Dedifferentiated amniotic fluid mesenchymal stem cell (primary cell): ENCODE results near the gene SFMBT2.

Experiments used
- DNase-seq: peaks from one replicate; pipeline ENCODE4 v3.0.0-alpha.2; 2016; ENCODE audit errors: extremely low spot score

The SFMBT2 gene

DNA sequence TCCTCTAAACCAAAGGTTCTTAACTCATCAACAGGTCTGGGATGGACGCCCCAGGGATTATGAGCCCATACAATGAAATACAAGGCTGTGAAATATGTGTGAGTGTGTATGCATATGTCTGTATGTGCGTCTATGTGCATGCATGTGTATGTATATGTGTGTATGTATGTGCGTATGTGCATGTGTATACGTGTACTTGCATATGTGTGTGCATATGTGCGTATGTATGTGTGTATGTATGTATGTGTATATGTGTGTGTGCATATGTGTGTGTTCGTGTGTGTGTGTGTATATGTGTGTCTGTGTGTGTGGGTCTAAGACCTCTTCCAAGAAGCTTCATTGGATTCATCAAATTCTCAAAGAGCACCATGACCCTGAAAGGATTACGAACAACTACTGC is 112.3 kb downstream of the SFMBT2 start:
- no peak for DNase-seq

DNA sequence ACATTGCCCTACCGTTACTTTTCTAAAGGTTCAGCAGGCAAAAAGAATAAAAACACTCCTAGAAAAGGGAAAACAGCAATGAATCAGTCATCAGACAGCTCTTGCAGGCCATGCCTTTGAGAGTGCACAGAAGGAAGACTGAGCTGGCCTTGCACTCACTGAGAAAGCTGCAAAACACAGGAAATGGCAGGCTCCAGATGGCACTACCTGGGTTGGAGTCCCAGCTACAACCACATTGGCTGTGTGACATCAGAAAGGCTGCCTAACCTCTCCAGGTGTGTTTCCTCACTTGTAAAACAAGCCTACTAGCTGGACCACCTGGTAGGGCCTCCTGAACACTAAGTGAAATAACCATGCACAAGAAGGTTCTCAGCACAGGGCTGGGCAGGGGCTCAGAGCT is 113.7 kb downstream of the SFMBT2 start:
- DNase-seq: no peak

- DNase-seq: no peak
Observed at GRCh38 chr10:7296648-7297047, 114.2 kb downstream of the SFMBT2 start.

GRCh38 chr10:7296076-7296475 is 114.8 kb downstream of the SFMBT2 start:
- no peak for DNase-seq

DNA sequence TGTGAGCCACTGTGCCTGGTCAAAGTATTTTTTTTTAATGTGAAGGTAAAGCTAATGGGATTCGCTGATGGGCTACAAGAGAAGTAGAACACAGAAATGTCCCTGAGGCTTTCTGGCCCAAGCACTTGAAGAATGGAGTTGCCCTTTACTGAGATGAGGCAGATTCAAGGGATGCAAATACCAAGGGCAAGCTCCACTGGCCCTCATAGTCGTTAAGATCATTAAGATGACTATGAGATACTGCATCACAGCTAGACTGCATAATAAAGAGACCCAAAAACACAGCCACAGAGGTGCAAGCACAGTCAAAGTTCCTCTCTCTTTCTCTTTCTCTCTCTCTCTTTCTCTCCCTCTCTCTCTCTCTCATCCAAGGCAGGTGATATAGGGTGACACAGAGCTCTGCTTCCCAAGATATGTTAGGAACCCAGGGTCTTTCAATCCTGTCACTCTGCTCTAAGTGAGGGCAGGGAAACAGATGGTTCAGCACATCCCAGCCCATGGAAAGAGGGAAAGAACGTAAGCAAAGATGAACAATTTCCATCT is 117.4 kb downstream of the SFMBT2 start:
- no peak for DNase-seq

DNA sequence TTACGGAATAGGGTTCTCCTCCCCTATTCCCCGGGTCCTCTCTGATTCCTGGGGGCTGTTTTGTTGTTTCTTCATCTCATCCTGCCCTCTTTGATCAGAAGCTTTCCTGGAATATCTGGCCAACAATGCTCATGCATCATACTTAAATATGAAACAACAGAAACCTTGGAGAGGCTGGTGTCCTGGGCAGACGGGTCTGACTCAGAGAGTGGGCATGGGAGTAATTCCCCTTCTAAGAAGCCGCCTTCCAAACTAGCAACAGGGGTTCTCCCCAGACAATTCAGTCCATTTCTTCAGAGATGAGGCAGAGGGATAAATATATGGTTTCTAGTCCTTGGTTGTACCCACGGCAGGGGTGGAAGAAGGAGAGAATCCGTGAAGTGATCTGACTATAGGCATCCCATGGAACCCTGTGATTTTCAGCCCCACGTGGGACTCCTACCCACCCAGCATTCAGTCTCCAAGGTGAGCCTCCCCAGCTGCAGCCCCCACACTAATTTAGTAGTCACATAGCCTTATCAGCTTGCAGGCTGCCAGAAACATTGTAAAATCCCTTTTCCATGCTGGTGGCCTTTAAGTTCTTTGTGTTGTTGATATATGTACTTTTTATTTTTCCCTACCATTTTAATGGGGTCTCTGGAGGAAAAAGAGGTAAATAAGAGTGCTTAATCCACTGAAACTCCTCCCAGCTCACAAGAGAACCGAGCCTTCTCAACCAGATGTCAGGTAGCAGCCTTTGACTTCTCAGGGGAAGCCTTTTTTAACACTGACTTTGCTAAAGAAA is 119.2 kb downstream of the SFMBT2 start:
- DNase-seq: no peak

GRCh38 chr10:7288060-7288690 is 122.7 kb downstream of the SFMBT2 start:
- no peak for DNase-seq

DNA sequence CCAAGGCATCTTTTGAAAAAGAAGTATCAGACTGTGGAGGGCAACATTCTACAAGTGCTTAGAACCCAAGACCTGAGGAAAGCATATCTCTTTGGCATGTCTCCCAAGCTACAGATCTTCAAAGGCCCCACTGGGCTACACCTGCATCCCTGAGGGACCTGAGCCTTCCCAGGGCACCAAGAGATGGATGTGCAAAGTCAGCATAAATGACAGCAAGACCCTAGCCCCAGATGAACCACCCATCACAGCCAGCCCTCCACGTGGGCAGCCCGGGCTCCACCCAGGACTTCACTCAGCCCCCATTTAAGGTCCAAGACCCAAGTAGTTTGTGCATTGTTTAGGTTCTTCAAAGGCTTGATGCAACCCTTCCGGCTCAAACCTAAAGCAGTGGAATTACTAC is 123.5 kb downstream of the SFMBT2 start:
- DNase-seq: no peak

DNA sequence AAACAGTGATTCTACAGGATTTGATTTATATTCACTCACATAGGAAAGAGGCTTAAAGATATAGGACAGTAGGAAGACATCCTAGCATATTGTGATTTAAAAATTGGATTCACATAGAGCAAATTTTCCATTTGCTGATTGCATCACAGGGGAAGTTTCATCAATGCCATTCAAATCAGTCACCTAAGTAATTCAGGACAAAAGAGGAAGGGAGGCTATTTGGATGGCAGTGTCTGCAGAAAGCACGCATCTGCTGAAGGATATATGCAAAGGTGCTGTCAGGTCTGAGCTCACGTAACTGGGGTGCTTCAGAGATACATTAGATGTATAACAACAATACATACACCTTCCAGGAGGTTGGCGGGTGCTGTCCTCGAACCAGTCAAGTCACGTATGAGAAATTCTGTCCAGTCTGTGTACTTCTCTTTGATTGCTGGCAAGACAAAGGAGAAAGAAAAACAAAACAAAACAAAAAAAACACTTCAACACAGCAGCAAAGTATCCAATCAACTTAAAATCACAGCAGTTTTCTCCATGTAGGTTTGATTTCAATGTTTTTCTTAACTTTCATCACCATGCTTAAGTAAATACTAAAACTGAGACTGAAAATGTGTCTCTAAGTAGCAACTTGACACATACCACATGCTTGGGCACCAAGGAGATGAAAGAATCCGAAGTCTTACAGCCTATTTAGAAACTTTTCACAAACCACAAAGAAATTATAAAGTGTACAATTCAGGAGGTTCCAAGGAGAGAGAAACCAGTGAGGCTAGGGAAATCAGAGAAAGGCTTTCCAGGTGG is 125.1 kb downstream of the SFMBT2 start:
- no peak for DNase-seq

DNA sequence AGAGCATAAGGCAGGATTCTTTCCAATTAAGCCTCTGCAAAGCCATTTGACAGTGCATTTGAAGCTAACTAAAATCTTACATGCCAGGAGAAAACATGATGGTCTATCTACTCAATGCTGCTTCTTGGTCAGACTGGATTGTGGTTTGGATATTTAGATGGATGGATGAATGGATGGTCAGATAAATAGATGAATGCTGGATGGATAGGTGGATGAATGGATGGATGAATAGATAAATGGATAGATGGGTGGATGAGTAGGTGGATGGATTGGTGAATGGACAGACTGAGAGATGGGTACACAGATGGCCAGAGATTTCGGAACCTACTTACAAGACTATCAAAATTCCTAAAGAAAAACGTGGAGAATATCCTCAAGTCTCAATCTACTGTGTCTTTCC is 127.6 kb downstream of the SFMBT2 start:
- no peak for DNase-seq

DNA sequence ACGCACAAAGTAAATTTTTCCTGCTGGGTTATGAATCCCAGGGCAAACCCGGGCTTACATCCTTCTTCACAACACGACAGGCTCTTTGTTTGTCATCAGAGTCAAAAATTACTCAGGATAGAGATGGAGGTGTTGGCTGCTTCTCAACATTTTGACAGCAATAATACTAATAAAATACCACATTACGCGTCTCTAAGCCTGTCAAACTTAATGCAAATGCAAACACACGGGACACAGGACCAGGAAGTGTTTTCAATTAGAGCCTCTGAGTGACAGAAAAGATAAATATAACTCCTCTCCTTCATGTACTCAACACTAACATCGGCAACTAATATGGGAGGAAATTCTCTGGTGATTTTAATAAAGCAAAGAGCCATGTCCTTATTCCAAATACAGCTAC is 128.4 kb downstream of the SFMBT2 start:
- no peak for DNase-seq

- no peak for DNase-seq
Observed at GRCh38 chr10:7281429-7281828, 129.4 kb downstream of the SFMBT2 start.

DNA sequence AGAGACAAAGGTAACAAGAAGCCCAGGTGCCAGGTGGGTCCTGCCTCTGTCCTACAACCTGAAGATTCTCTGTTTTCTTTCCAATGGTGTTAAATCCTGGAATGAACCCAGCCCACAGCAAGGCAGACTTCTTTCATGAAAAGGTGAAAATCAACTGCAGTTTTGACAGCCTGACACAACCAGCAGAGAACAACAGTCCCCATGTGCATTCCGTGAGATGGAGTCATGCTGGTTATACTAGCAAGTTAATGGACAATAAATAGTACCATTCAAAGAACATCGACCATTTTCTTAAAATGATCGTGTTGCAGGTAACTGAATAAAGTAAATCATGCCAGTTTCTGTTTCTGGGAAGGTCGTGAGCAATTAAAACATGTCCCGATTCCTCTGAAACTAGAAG is 131.5 kb downstream of the SFMBT2 start:
- no peak for DNase-seq

- no peak for DNase-seq
Observed at GRCh38 chr10:7277867-7278266, 133.0 kb downstream of the SFMBT2 start.

- no peak for DNase-seq
Observed at GRCh38 chr10:7277432-7277831, 133.4 kb downstream of the SFMBT2 start.

DNA sequence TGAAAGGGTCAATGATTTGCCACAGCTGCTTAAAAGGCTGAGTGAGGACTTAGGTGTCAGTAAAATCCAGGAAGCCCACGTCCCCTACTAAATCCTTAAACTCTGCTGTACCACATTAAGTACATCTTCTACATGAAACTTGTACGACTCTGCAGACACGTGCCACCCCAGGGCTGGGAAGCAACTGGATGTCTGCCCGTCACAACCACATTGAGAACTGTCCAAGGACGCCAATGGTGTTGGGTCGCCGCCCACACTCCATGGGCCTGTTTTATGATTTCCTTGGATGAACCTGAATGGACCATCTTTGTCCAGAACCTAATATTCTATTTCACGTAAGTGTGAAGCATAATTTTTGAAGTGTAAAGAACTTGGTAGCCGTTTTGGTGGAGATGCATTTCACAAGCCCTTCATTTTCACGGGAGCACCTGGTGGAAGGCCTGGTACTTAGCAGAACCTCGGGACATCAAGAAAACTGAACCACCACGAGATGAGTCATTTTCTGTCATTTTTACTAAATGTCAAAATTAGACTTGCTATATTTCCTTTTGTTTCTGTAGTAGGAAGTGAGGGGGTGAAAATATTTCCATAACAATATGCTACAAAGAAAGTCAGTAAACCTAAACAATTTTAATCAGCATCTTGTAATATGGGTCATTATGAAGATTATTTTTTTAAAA is 134.9 kb downstream of the SFMBT2 start:
- DNase-seq: no peak

DNA sequence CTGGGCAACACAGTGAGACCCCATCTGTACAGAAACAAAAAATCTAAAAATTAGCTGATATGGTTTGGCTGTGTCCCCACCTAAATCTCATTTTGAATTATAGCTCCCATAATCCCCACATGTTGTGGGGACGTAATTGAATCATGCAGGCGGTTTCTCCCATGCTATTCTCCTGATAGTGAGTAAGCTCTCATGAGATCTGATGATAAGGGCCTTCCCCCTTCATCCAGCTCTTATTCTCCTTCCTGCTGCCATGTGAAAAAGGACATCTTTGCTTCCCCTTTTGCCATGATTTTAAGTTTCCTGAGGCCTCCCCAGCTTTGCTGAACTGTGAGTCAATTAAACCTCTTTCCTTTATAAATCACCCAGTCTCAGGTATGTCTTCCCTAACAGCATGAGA is 136.5 kb downstream of the SFMBT2 start:
- no peak for DNase-seq

DNA sequence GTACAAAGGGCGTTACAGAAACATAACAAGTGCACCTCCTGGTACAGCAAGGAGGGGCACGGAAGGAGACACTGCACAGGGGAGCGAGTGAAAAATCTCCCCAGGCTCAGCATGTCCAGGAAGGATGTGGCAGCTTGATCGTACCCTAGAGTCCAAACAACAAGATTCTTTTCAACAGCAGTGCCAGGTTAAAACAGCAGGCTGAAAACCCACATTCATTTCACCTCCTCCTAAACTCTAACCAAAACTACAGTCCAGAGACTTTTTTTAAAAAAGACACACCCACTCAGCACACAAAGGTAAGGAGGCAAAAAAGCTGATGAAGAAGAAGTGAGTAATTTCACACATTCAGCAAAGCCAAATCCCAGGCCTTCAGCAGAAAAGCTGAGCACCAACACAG is 138.8 kb downstream of the SFMBT2 start:
- no peak for DNase-seq

- no peak for DNase-seq
Observed at GRCh38 chr10:7269988-7270387, 140.8 kb downstream of the SFMBT2 start.

DNA sequence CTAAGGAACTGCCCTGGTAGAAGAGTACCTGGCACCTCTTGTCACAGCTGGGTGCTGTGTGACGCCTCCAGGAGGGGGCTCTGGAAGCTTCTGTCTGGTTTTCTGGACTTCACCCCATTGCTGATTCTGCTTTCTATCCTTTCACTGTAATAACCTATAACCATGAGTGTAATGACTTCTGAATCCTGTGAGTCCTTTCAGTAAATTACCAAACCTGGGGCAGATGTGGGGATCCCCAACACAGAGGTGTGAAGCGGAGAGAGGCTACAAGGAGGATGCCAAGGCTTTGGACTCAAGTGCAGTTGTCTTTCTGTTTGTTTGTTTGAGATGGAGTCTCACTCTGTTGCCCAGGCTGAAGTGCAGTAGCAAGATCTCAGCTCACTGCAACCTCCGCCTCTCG is 143.7 kb downstream of the SFMBT2 start:
- DNase-seq: no peak

DNA sequence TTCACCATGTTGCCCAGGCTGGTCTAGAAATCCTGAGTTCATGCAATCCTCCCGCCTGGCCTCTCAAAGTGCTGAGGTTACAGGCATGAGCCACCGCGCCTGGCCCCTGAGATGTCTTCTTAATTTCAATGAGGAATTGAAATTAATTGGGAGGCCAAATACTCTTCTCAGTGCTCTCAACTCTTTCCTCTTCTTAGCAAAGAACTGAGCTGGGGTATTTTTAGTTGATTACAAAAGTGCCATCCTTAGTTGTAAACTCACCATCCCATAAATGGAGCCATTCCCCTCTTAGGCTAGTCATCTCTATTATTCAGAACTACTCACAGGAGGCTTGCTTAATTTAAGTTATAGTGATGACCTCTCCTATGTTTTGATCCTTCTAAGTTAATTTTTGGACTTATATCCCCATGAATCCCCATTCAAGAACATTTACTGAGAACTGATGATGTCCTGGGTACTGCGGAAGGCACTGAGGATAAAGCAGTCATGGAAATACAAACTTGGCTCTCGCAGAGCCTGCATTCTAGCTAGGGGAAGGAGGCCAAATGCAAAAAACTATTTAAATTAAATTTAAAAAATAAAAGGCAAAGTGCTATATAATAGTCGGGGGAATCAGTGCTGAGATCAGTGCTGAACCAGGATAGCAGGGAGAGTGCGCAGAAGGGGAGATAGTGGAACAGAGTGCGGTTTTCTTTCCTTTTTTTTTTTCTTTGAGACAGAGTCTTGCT is 145.3 kb downstream of the SFMBT2 start:
- no peak for DNase-seq
